Stimulated activated CD4-positive, alpha-beta T cell treated with anti-CD3 and anti-CD28 coated beads, TNF-alpha, amount 100 ng/mL, for 48 hours (primary cell): Measurements from ENCODE around the gene SAA1.
A peak's percentile ranks its signal among the peaks of the same experiment; 100 is the strongest.
"Not testable (repeated sequence)": the region's sequence is repeated elsewhere in the genome, so short reads cannot be mapped to it uniquely, and the experiment has no call there.

ENCODE experiments used
- DNase-seq, 3 donors: peaks; one replicate each; pipeline ENCODE4 v3.0.0-alpha.2; 2020; ENCODE audit warnings: low read depth in 3 of 3

SAA1 gene

GRCh38 chr11:18259259-18259658, 6.8 kb upstream of the SAA1 start:
- no peak for DNase-seq

DNA sequence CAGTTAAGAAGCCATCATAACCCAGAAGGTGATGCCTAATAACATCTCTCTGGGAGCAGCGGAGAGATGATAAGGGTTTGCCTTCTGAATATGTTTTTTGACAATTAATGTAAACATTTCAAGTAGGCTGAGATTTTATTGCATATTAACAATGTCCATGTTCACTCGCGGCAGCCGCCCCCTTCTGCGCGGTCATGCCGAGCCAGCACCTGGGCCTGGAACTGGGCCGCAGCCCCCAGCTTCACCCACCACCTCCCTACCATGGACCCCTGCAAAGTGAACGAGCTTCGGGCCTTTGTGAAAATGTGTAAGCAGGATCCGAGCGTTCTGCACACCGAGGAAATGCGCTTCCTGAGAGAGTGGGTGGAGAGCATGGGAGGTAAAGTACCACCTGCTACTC, 4.3 kb upstream of the SAA1 start:
- no peak for DNase-seq

- DNase-seq, result not testable (repeated sequence)
Observed at GRCh38 chr11:18262681-18263350, 3.2 kb upstream of the SAA1 start.

GRCh38 chr11:18264035-18264434, 2.0 kb upstream of the SAA1 start:
- no peak for DNase-seq

- no peak for DNase-seq
Observed at GRCh38 chr11:18264677-18265555, 1.1 kb upstream of the SAA1 start.

- DNase-seq, result not testable (repeated sequence)
Observed at GRCh38 chr11:18267335-18268133, 1.5 kb downstream of the SAA1 start.

- not testable (repeated sequence) for DNase-seq
Observed at GRCh38 chr11:18269252-18269651, 3.2 kb downstream of the SAA1 start.

GRCh38 chr11:18270102-18270501, 4.0 kb downstream of the SAA1 start:
- no peak for DNase-seq

- DNase-seq, result no peak
Observed at GRCh38 chr11:18271206-18271605, 5.1 kb downstream of the SAA1 start.

DNA sequence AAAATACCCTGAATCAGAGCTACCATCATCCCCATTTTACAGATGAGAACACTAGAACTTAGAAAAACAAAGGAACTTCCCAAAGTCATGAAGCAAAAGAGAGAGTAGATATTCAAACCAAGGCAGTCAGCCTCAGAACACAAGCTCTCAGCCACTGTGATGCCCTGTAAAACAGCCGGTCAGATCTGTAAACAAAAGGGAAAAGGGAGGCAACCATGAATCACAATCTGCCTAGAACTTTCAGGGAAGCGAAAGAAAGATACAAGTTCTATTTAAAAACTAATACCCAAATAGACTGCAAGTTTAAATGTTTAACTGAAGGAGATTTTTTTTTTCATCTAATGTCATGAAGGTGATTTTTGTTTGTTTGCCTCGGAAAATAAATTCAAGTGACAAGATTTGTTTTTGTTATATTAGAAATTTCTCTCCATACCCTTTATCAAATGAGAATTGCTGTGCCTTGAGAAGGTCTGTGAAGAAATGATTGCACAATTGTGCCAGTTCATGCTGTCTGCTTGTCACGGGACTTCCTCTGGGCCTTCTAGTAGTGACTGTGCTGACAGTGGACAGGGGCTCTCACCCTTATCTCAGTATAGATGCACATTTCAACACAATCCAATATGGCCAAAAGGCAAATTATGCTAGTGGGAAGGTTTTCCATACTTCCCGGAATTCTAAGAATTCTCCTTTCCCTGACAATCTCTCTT, 11.7 kb downstream of the SAA1 start:
- no peak for DNase-seq

DNA sequence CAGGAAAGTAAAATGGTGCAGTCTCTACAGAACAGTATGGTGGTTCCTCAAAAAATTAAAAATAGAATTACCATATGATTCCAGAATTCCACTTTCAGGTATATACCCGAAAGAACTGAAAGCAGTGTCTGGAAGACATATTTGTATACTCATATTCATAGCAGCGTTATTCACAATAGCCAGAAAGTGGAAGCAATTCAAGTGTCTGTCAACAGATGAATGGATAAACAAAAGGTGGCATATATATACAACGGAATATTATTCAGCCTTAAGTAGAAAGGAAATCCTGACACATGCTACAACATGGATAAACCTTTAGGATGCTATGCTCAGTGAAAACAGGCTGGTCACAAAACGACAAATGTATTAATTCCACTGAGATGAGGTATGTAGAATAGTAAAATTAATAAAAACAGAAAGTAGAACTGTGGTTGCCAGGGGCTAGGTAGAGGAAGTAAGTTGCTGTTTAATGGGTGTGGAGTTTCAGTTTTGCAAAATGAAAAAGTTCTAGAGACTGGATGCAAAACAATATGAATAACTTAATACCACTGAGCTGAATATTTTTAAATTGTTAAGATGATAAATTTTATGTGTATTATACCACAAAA, 14.5 kb downstream of the SAA1 start:
- DNase-seq, result no peak

- DNase-seq, result no peak
Observed at GRCh38 chr11:18282626-18283025, 16.6 kb downstream of the SAA1 start.

- no peak for DNase-seq
Observed at GRCh38 chr11:18285841-18286240, 19.8 kb downstream of the SAA1 start.

DNA sequence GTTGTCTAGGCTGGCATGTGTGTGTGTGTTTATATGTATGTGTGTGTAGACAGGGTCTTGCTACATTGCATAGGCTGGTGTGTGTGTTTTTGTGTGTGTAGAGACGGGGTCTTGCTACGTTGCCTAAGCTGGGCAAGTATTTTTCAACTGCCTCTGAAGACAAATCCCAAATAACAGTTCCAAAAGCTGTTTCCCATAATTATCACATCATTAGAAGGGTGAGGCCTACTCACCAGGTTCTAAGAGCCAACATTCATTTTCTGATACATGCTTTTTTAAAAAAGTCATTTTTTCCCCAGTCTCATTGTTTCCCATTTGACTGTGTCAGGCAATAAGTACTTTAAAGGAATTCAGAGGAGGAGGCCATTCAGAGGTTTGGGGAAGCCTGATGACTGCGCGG, 22.8 kb downstream of the SAA1 start:
- no peak for DNase-seq

DNA sequence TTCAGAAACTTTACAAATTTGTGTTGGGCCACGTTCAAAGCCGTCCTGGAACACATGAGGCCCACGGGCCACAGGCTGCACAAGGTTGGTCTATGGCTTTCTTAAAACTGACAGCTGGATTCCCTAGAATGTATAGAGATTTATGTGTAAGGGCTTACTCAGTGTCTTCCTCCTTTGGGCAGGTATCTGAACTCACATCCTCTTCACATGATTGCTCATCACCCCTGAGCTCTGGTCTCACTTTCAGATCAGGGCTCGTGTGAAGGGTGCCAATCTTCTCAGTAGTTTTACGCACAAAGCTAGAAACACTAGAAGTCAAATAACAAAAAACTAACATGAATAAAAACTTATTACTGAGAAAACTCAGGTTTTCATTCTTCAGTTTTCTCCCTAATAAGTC, 28.8 kb downstream of the SAA1 start:
- DNase-seq, result peak in 1 of 3 donors; percentile 11

GRCh38 chr11:18295316-18295715, 29.3 kb downstream of the SAA1 start:
- no peak for DNase-seq

DNA sequence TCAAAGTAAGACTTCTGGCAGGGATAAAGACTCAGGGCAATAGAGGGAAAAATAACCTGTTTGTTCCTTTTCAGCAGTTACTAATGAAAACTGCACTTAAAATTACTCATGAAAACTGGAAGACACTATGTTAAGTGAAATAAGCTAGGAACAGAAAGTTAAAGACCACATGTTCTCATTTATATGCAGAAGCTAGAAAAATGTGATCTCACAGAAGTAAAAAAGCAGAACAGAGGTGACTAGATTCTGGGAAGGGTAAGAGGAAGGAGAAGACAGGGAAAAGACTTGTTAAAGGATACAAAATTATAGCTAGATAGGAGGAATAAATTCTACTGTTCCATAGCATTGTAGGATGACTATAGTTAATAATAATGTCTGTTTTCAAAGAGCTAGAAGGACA, 33.7 kb downstream of the SAA1 start:
- no peak for DNase-seq

- DNase-seq, result no peak
Observed at GRCh38 chr11:18304745-18305144, 38.7 kb downstream of the SAA1 start.

DNA sequence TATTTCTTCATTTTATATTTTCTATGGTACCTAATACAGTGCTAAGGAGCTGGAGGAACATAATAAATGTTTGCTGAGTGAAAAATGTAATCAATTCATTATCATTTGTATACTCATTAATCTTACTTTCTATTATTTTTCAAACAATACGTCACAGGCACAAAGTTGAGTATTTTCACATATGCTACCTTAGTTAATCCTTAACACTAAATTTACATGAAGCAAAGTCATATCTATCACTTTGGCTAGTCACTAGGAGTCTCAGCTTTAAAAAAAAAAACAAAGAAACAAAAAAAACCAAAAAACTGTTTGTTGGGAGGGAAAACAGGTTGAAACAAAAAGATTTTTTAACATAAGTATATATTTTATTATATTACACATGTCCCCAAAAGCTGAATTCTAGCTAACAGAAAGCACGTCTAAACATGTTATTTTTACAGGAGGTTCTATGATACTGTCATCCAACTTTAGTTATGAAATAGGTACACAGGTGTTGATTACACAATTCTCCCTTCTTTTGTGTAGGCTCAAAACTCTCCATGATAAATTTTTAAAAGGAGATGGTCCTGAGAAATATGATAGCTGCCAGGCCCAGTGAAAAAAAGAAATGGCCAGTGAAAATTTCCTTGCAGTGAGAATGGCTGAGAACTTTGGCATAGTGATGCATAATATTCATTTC, 41.5 kb downstream of the SAA1 start:
- DNase-seq, result no peak

DNA sequence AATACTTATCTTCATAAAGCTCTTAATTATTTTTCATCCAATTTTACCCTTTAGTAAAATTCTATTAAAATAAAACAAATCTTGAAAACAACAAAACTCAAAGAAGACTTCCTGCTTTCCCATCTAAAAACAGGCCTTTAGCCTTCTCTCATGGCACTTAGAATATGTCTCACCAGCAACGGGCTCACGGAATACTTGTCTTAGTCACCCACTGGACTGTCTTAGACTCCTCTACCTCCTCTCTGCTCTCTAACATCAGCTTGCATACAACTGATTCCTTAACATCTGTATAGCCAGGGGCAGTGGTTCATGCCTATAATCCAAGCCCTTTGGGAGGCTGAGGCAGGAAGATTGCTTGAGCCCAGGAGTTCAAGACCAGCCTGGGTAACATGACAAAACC, 42.2 kb downstream of the SAA1 start:
- no peak for DNase-seq

DNA sequence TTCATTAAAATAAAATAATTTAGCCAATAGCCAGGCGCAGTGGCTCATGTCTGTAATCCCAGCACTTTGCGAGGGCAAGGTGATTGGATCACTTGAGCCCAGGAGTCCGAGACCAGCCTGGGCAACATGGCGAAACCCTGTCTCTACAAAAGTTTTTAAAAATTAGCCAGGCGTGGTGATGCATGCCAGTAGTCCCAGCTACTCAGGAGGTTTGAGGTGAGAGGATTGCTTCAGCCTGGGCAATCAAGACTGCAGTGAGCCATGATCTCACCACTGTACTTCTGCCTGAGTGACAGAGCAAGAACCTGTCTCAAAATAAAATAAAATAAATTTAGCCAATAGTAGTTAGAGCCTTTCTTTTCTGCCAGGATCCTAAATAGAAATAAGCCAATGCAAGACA, 43.6 kb downstream of the SAA1 start:
- no peak for DNase-seq
